T-helper 2 cell treated with Interferon-gamma antibody and Interleukin-4, amounts not matched to agents 5 μg/mL and 100 μg/mL, for 36 hours (primary cell): ENCODE measurements around the gene KANSL1L.

Experiments used
- DNase-seq: peaks from one replicate; pipeline ENCODE4 v3.0.0; 2021; ENCODE audit warnings: low spot score
- H3K27ac Mint-ChIP-seq: one replicate; pipeline ENCODE4 v1.8.0; 2021; ENCODE audit warnings: mild to moderate bottlenecking, mixed read lengths
- H3K27me3 Mint-ChIP-seq: one replicate; pipeline ENCODE4 v1.8.0; 2021; ENCODE audit warnings: low read depth, mixed read lengths
- H3K36me3 Mint-ChIP-seq: one replicate; pipeline ENCODE4 v1.8.0; 2021; ENCODE audit warnings: low read depth, mixed read lengths
- H3K4me1 Mint-ChIP-seq: one replicate; pipeline ENCODE4 v1.8.0; 2021; ENCODE audit warnings: low read depth, mixed read lengths
- H3K4me3 Mint-ChIP-seq: one replicate; pipeline ENCODE4 v1.8.0; 2022; ENCODE audit warnings: mild to moderate bottlenecking, moderate library complexity, mixed read lengths
- H3K9me3 Mint-ChIP-seq: one replicate; pipeline ENCODE4 v1.8.0; 2021; ENCODE audit warnings: mixed read lengths

The KANSL1L gene, protein sequence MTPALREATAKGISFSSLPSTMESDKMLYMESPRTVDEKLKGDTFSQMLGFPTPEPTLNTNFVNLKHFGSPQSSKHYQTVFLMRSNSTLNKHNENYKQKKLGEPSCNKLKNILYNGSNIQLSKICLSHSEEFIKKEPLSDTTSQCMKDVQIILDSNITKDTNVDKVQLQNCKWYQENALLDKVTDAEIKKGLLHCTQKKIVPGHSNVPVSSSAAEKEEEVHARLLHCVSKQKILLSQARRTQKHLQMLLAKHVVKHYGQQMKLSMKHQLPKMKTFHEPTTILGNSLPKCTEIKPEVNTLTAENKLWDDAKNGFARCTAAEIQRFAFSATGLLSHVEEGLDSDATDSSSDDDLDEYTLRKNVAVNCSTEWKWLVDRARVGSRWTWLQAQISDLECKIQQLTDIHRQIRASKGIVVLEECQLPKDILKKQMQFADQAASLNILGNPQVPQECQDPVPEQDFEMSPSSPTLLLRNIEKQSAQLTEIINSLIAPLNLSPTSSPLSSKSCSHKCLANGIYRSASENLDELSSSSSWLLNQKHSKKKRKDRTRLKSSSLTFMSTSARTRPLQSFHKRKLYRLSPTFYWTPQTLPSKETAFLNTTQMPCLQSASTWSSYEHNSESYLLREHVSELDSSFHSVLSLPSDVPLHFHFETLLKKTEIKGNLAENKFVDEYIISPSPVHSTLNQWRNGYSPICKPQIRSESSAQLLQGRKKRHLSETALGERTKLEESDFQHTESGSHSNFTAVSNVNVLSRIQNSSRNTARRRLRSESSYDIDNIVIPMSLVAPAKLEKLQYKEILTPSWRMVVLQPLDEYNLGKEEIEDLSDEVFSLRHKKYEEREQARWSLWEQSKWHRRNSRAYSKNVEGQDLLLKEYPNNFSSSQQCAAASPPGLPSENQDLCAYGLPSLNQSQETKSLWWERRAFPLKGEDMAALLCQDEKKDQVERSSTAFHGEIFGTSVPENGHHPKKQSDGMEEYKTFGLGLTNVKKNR

DNA sequence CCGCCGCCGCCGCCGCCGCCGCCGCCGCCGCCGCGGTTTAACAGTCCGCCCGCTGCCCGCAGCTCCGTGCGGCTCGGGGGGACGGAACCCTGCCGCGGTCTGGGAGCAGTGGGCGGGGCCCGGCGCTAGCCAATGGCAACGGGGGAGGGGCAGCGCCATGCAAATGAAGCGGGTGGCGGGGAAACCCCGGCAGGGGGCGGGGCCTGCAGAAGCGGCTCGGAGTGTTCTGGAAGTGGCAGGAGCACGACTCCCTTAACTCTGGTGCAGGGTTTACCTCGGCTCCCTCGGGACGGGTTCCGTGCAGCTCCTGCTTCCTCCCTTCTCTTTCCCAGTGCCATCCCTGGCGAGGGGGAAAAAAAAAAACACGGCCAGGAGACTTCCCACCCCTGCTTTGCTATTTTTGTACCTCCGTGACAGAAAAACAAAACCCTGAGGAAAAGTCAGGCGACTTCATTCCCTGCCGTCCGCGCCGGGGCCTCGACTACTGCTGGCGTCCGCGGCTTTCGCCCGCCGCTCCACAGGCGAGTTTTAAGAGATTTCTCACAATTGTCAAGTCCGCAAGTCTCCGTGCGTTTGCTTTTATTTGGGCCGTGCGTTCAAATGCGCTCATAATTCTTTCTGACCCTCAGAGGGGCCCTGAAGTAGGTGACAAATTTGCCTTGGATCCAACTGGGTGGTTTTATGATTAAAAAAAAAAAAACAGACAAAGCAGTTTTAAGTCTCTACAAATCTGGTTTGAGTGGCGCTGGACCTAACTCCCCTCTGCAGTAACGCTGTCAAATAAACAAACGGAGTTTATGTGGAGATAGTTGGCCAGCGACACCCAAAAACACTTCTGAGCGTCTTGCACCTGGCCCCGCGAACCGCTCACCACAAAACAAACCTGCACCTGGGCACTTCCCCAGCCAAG, at the start of gene KANSL1L:
Gene KANSL1L (minus strand): TSS at position 101 of the 910 bp plus-strand sequence. CDS start 16,827 bp downstream, outside the sequence.
- Mint-ChIP-seq H3K4me3 (peak within 1 kb of the TSS; percentile 95), H3K27me3 (peaks cover 38% of the 10 kb centered on the region), H3K27ac (peak within 1 kb of the TSS; percentile 94), H3K4me1 (peaks cover 18% of the 10 kb centered on the region), H3K9me3 (no peaks in the 10 kb centered on the region), H3K36me3 (no peaks in the 10 kb centered on the region)
- DNase-seq: peak; percentile 95

DNA sequence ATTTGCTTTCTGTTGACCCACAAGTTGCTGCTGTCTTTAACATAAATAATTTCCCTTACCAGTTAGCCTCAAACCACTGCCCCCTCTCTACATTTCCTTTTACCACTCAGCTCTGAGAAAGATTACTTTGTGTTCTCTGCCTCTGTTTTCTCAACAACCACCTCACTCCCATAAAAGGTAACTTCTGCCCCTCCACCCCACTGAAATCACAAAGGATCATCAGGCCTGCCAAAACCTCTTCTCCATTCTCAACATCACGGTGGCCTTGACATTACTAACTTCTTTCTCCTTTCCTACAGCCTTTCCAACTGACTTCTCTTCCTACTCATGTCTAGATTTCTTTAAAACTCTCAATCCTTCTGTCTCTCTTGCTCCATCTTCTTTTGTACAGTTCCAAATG, 43.9 kb upstream of the KANSL1L start:
- no peak for DNase-seq
- H3K27ac Mint-ChIP-seq: no peak overlapping the region
- H3K4me1 Mint-ChIP-seq: no peaks in the 10 kb centered on the region
- H3K36me3 Mint-ChIP-seq: no peaks in the 10 kb centered on the region
- H3K9me3 Mint-ChIP-seq: no peaks in the 10 kb centered on the region
- no peak overlapping the region for H3K4me3 Mint-ChIP-seq
- peaks cover 5% of the 10 kb centered on the region for H3K27me3 Mint-ChIP-seq

DNA sequence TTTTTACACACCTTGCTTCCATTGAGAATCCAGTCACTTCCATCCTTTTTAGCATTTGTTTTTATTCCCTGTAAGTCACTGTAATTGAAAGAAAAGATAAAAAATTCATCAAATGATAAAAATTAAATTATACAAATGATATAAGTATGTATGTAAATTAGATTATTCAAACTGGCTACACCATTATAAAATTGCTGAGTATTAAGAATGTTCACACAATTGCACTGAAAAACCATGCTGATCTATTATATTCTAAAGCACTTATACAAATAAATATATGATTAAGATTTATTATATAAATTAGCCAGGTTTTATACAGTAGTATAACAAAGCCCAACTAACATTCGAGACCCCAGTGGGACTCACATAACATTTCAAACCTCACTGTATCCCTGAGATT, 39.0 kb upstream of the KANSL1L start:
- H3K27ac Mint-ChIP-seq: no peak overlapping the region
- no peak for DNase-seq
- H3K4me1 Mint-ChIP-seq: no peaks in the 10 kb centered on the region
- peaks cover 15% of the 10 kb centered on the region for H3K27me3 Mint-ChIP-seq
- H3K36me3 Mint-ChIP-seq: no peaks in the 10 kb centered on the region
- no peak overlapping the region for H3K4me3 Mint-ChIP-seq
- no peaks in the 10 kb centered on the region for H3K9me3 Mint-ChIP-seq

DNA sequence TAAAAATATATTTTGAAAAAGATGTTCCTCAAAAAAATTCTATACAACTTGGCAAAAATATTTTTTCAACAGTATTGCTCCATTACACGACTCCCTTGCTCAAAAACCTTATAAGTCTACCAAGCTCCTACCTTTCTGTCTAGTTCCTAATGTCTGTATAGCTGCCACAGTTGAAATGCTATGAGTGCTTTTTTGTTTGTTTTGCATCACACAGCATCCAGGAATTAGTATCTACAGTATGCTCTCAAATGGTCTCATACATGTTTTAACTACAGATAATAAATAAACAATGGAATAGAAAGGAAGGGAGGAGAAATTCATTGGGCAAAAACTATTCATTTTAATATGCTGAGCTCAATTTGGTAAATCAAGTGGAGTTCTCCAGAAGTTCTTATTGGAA, 36.7 kb upstream of the KANSL1L start:
- H3K36me3 Mint-ChIP-seq: no peaks in the 10 kb centered on the region

DNA sequence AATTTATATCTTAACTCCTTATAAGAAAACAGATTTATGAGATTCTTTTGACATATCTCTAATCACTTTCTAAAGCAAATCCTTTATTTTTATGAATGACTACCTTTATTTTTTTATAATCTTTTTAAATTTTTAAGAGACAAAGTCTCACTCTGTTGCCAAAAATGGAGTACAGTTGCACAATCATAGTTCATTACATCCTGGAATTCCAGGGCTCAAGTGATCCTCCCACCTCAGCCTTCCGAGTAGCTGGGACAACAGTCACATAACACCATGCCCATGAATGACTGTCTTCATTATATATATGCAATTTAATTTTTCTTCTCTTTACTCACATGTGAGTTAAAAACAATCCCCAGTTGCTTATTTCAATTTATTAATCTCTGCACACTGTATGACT, 32.3 kb upstream of the KANSL1L start:
- Mint-ChIP-seq H3K4me3 (no peak overlapping the region), H3K4me1 (no peaks in the 10 kb centered on the region), H3K27me3 (peaks cover 20% of the 10 kb centered on the region), H3K9me3 (no peaks in the 10 kb centered on the region), H3K36me3 (no peaks in the 10 kb centered on the region), H3K27ac (no peak overlapping the region)
- no peak for DNase-seq

More for the DNA sequence above, 36.7 kb upstream of the KANSL1L start:
- Mint-ChIP-seq H3K9me3 (no peaks in the 10 kb centered on the region), H3K4me1 (no peaks in the 10 kb centered on the region), H3K27me3 (peaks cover 16% of the 10 kb centered on the region), H3K4me3 (no peak overlapping the region), H3K27ac (no peak overlapping the region)
- no peak for DNase-seq

DNA sequence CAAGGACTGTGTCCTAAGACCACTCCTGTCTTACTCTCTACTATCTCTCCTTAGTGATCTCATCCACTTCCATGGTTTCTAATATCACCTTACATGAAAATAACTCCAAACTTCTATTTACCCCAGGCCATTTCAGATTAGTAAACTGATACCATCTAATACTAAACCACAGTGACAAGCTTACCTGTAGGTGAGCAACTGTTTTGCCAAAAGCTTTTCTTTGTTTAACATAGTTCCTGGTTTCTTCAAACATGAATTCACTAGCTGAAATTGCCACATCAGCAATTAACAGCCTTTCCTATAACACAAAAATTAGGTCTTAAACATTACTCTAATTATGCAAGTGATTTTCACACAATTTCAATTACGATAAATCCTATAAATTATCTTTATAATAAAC, 31.9 kb upstream of the KANSL1L start:
- no peaks in the 10 kb centered on the region for H3K36me3 Mint-ChIP-seq
- H3K9me3 Mint-ChIP-seq: no peaks in the 10 kb centered on the region
- no peak for DNase-seq
- H3K4me1 Mint-ChIP-seq: peaks cover 3% of the 10 kb centered on the region
- no peak overlapping the region for H3K27ac Mint-ChIP-seq
- H3K4me3 Mint-ChIP-seq: no peak overlapping the region
- peaks cover 22% of the 10 kb centered on the region for H3K27me3 Mint-ChIP-seq

DNA sequence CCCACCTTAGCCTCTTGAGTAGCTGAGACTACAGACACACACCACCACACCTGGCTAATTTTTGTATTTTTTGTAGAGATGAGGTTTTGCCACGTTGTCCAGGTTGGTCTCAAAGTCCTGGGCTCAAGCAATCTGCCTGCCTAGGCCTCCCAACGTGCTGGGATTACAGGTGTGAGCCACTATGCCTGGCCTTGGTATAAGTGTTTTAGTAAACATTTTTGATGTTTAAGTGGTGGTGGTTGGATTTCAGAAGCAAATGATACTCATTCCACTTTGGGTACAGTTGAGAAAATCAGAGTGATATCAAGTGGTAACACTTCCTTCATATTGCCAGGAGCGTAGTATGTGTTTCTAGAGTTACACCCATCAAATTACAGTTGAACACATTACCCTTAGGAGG, 28.6 kb upstream of the KANSL1L start:
- Mint-ChIP-seq H3K36me3 (no peaks in the 10 kb centered on the region), H3K4me3 (no peak overlapping the region), H3K27me3 (peaks cover 16% of the 10 kb centered on the region), H3K4me1 (peaks cover 3% of the 10 kb centered on the region), H3K27ac (no peak overlapping the region), H3K9me3 (no peaks in the 10 kb centered on the region)
- no peak for DNase-seq

DNA sequence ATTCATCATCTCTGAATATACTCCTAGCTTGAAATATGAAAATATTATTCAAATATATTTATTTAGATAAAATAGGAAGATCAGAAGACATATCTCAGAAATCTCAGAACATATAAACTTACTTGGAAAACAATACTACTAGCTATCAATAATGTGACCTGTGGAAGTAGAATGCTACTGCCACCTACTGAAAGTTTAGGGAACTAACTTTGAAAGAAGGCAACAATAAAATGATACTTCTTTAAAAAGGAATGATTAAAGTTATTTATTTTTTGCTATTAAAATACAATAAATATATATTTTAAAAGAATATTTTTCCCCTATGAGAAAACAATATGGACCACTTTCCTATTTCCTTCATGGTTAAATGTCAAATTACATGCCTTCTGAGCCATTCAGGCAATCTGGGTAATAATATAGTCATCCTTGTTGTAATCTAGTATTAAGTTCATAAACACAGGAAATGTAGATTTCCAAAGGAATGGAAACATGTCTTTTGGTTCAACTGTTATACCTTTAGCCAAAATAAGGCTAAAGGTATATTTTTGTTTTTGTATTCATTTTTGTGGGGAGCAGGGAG, 28.1 kb upstream of the KANSL1L start:
- DNase-seq: no peak
- Mint-ChIP-seq H3K27ac (no peak overlapping the region), H3K4me1 (peaks cover 3% of the 10 kb centered on the region), H3K36me3 (no peaks in the 10 kb centered on the region), H3K27me3 (peaks cover 18% of the 10 kb centered on the region), H3K9me3 (no peaks in the 10 kb centered on the region), H3K4me3 (no peak overlapping the region)

DNA sequence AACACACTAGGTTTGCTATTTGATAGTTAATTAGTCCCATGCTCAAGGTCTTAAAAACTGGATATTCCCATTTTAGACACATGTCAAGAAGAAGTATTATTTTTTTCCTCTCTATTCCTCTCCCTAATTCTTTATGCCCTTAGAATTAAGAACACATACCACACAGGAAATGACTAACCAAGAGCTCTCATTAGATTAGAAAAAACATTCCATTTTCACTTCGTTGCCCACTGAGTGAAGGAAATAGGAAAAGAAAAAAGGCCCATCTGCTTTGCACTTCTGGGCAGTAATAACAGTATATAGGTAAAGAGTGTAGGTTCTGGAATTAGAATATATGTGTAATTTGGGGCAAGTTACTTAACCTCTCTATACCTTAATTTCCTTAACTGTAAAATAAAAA, 27.1 kb upstream of the KANSL1L start:
- no peak overlapping the region for H3K27ac Mint-ChIP-seq
- no peaks in the 10 kb centered on the region for H3K36me3 Mint-ChIP-seq
- H3K4me1 Mint-ChIP-seq: peaks cover 3% of the 10 kb centered on the region
- DNase-seq: no peak
- peaks cover 20% of the 10 kb centered on the region for H3K27me3 Mint-ChIP-seq
- H3K4me3 Mint-ChIP-seq: no peak overlapping the region
- no peaks in the 10 kb centered on the region for H3K9me3 Mint-ChIP-seq

DNA sequence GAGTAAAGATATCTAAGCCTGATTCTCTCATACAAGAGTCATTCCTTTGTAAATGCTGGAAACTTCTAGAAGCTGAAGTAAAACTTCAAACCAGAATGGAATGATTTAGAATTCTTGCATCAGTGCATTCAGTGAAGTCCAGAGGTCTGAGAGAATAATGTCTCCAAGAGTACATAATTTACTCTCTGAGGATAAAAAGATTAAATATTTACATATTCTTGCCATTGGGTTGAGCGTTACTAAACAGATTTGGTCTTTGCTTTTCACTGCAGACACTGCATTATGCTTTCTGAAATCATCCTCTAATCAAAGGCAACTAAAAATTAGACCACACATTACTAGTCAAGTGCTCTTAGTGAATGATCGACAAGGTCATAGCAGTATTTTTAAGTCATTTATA, 26.5 kb upstream of the KANSL1L start:
- Mint-ChIP-seq H3K36me3 (no peaks in the 10 kb centered on the region), H3K27ac (no peak overlapping the region), H3K27me3 (peaks cover 19% of the 10 kb centered on the region), H3K4me1 (peaks cover 3% of the 10 kb centered on the region), H3K4me3 (no peak overlapping the region), H3K9me3 (no peaks in the 10 kb centered on the region)
- DNase-seq: no peak

DNA sequence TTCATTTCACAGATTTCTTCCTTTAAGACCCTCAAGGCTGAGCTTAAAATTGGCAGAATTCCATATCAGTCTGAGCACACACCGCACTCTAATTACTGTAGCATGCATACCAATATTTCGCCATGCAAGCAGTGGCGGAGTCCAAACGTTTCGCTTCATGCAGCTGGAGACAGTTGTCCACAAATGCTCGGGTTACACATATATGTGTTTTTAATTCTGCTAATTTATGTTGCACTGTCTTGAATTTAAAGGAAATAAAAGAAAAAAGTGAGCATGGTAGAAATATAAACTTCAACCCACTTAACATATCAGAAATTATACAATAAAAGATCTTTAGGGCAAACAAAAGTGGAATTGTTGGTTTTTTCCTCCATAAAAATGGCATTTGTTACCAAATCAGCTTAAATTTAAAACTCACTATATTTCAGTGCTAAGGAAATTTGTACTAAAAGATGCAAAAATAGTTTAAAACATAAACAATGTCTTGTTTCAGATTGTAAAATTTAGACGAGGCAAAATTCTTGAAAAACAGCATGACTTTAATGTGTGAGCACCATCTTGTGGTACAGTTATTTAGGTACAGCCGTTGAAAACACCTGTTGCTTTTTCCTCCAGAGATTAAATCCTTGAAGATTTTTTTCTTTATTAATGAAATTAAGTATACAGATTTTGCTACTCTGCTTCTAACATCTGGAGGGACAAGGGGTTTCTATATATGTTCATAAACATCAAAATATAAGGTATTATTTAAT, 24.1 kb upstream of the KANSL1L start:
- DNase-seq: no peak
- H3K36me3 Mint-ChIP-seq: no peaks in the 10 kb centered on the region
- H3K4me1 Mint-ChIP-seq: peaks cover 3% of the 10 kb centered on the region
- H3K4me3 Mint-ChIP-seq: no peak overlapping the region
- H3K9me3 Mint-ChIP-seq: no peaks in the 10 kb centered on the region
- H3K27me3 Mint-ChIP-seq: peaks cover 17% of the 10 kb centered on the region
- no peak overlapping the region for H3K27ac Mint-ChIP-seq

DNA sequence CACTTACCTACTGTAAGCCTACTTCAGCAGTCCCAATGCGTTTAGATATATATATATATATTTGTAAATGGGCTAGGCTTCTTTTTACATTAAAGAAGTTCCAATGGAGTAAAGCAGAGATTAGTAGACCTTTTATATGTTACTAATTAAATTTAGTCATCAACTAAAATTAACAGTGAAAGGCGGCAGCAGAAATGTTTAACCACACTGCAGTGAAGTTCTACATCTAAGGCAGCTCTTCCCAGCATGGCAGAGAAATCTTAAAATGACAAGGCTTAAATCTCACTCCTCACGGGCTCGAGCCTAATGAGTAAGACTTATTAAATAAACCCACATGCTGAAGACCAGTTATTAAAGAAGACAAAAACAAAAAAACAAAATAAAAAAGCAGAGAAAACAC, 19.1 kb upstream of the KANSL1L start:
- no peak for DNase-seq
- peaks cover 4% of the 10 kb centered on the region for H3K4me1 Mint-ChIP-seq
- H3K9me3 Mint-ChIP-seq: peaks cover 7% of the 10 kb centered on the region
- H3K27me3 Mint-ChIP-seq: peaks cover 21% of the 10 kb centered on the region
- no peaks in the 10 kb centered on the region for H3K36me3 Mint-ChIP-seq
- H3K27ac Mint-ChIP-seq: no peak overlapping the region
- H3K4me3 Mint-ChIP-seq: no peak overlapping the region
